Retinal pigment epithelial cell (primary cell): Measurements from ENCODE around the gene PIP4K2A.

ENCODE experiments used
- DNase-seq: peaks from one replicate; pipeline ENCODE4 v3.0.0-alpha.2; 2010; ENCODE audit warnings: low read depth
- H3K4me3 ChIP-seq: 2 replicates; pipeline ENCODE4 v1.5.1; 2011; ENCODE audit warnings: mild to moderate bottlenecking, low read length, control low read depth, moderate library complexity
- TF ChIP-seq, protein P1 (sequence below): conservative IDR thresholded peaks from 2 replicates; pipeline ENCODE4 v1.5.1; 2011; ENCODE audit warnings: low read depth, low read length, control low read depth, inconsistent platforms

The PIP4K2A gene

GRCh38 chr10:22495396-22495795 is 219.0 kb downstream of the PIP4K2A start:
- TF ChIP-seq, protein P1, sequence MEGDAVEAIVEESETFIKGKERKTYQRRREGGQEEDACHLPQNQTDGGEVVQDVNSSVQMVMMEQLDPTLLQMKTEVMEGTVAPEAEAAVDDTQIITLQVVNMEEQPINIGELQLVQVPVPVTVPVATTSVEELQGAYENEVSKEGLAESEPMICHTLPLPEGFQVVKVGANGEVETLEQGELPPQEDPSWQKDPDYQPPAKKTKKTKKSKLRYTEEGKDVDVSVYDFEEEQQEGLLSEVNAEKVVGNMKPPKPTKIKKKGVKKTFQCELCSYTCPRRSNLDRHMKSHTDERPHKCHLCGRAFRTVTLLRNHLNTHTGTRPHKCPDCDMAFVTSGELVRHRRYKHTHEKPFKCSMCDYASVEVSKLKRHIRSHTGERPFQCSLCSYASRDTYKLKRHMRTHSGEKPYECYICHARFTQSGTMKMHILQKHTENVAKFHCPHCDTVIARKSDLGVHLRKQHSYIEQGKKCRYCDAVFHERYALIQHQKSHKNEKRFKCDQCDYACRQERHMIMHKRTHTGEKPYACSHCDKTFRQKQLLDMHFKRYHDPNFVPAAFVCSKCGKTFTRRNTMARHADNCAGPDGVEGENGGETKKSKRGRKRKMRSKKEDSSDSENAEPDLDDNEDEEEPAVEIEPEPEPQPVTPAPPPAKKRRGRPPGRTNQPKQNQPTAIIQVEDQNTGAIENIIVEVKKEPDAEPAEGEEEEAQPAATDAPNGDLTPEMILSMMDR: no peak
- DNase-seq: no peak
- no peak overlapping the region for H3K4me3 ChIP-seq

DNA sequence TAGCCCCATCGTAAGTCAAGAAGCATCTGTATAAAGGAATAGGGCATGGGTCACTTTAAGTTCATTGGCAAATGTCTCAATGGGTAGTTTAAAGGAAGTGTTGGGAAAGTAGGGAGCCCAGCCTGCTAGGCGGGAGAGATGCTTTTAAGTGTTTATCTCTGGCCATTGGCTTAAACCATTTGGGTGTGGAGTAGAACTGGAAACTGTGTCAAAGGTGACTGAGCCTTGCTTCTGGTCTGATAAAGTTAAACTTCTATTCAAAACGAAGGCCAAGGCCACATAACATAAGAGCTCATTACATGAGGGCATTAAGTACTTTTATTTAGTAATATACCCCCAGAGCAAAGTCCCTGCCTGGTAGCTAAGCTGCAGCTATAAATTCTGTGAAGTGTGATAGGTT is 220.4 kb downstream of the PIP4K2A start:
- no peak for DNase-seq
- no peak overlapping the region for H3K4me3 ChIP-seq
- TF ChIP-seq, protein P1: no peak

- TF ChIP-seq, protein P1: no peak
- no peak for DNase-seq
Observed at GRCh38 chr10:22491931-22492615, 222.3 kb downstream of the PIP4K2A start.

GRCh38 chr10:22491480-22491879 is 222.9 kb downstream of the PIP4K2A start:
- no peak overlapping the region for H3K4me3 ChIP-seq
- TF ChIP-seq, protein P1: no peak
- DNase-seq: no peak

More at GRCh38 chr10:22491931-22492615, 222.3 kb downstream of the PIP4K2A start:
- no peak overlapping the region for H3K4me3 ChIP-seq

DNA sequence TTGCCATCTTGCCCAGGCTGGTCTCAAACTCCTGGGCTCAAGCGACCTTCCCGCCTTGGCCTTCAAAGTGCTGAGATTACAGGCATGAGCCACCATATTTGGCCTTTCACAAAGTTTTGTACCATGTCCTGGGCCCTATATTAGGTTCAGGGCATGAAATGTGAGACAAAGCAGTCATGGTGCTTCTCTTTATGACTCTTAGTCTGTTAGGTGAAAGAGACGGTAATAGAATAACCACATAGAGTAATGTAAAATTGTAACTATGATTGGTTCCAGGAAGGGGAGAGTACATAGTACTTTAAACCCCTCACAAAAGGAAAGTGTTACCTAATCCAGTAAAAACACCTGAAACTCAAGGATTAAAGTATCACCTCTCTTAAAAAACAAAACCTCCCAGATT is 224.4 kb downstream of the PIP4K2A start:
- H3K4me3 ChIP-seq: no peak overlapping the region
- no peak for DNase-seq
- TF ChIP-seq, protein P1: no peak

DNA sequence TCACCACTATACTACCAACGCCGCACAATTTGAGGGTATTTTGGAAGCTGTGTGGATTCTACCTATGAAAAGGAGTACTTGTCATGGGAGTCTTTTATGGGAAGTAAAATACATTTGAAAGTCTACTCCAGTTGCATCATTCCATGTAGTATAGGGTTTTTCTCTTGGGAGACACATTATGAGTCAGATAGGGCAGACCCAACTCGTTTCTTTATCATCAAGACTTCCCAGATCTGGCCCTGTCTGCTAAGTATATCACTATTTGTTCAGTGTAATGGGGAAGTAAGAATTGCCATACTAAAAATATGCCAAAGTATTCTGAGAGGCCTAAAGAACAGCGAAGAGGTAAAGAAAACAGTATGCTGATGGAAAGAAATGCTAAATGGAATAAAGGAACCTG is 224.9 kb downstream of the PIP4K2A start:
- TF ChIP-seq, protein P1: no peak
- no peak for DNase-seq

DNA sequence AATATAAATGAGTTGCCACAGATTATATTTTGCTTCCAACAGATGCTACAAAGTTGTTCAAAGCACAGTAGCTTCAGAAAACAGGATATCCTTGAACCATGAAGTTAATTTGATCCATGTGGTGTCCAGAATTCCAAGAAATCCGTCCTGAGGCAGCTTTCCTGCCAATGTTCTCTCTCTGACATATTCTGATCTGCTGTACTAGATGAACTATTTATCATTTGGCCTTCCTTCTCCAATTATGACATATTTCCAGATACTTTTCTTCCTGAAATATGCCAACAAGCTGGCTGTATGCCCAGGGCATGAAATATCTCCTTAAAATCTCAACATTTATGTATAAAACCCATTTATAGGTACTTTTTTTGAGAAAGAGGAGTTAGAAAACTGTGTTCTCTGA is 227.9 kb downstream of the PIP4K2A start:
- TF ChIP-seq, protein P1: no peak
- no peak overlapping the region for H3K4me3 ChIP-seq
- no peak for DNase-seq

More for the DNA sequence above, 224.9 kb downstream of the PIP4K2A start:
- H3K4me3 ChIP-seq: no peak overlapping the region
